GM18868 (cell line): Measurements from ENCODE around the gene PBLD.

ENCODE experiments used
- ATAC-seq: cut with Tn5 transposase; IDR thresholded peaks from one replicate; pipeline ENCODE4 v1.9.1; 2021; ENCODE audit warnings: mild to moderate bottlenecking, moderate library complexity; ENCODE audit not compliant: unreplicated experiment

Gene PBLD

GRCh38 chr10:68239069-68239468, 93.7 kb downstream of the PBLD start:
- ATAC-seq = no peak

DNA sequence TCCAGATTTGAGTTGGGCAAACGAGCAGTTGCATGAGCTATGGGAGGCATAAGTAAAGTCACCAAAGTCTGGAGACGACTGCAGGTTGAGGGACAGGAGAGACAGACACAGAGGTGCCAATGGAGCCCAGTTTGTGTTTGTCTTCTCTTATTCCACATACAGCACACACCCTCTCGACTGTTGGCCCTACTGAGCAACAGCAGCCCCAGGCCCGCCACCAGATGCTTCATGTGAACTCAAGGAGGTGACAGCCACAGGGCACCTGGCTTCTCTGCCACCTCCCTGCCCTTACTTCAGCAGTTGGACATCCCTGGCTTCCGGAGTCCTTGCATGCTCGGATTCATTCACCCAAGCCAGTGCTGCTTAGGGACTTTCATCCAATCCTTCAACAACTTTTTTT, 94.4 kb downstream of the PBLD start:
- ATAC-seq = no peak

- ATAC-seq = no peak
Measured at GRCh38 chr10:68237173-68237572, 95.6 kb downstream of the PBLD start.

- no peak for ATAC-seq
Measured at GRCh38 chr10:68235581-68235980, 97.1 kb downstream of the PBLD start.

DNA sequence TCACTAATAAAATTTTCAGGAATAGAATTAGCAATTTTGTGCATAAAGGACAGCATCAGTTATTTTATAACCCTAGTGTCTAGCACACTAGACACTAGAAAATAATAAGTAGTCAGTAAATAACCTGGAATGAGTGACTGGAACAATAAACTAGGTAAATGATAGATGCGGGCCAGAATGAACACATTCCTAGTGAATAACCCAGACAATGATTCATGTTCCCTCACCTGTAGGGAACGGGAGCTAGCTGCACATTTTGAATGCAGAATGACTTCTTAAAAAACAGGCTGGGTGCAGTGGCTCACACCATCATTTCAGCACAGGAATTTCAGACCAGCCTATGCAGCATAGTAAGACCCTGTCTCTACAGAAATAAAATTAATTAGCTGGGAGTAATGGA, 97.6 kb downstream of the PBLD start:
- no peak for ATAC-seq

DNA sequence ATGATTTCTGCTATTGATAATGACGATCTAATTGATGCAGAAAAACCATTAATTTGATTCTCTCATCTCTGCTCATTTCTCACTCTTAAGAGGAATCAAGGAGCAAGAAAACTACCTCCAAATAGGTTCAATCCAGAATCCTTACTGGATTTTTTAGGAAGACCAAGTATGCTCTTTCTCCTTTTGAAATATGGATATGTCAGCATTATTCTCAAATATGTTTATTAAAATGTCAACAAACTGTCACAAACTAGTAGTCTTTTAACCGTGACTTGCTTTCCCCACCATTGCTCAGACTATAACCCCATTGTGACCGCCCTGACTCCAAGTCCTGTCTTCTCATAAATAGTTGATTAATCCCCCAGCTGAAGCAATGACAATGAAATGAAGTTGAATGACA, 99.7 kb downstream of the PBLD start:
- ATAC-seq = no peak
